Adrenal gland (tissue), 12 donors: Measurements from ENCODE around the gene APRT. TPM values are rescaled to one million over a fixed set of nuclear protein-coding genes. Genes with fewer than 3 reads are reported as not detected.

Experiments
- DNase-seq, 7 donors: peaks; one replicate each; pipeline ENCODE4 v3.0.0-alpha.2; 2019 to 2020
- H3K27ac ChIP-seq, 5 donors: fragments of 200-600 bp; sonication (generic) in 4 of 5; 1 replicate in 3 of 5; 2 replicates in 2 of 5; pipeline versions ENCODE4 v1.5.1 to v1.8.0; 2016 to 2020; ENCODE audit warnings: mild to moderate bottlenecking in 1 of 5
- H3K27me3 ChIP-seq: fragments of 200-600 bp; 2 replicates; pipeline ENCODE4 v1.8.0; 2021
- H3K36me3 ChIP-seq, 2 donors: fragments of 200-600 bp; replicated peaks in 1 of 2; 1 replicate in 1 of 2; 2 replicates in 1 of 2; pipeline versions ENCODE4 v1.5.1 to v1.8.0; 2018 to 2022
- H3K4me1 ChIP-seq, 2 donors: fragments of 200-600 bp; replicated peaks in 1 of 2; 1 replicate in 1 of 2; 2 replicates in 1 of 2; pipeline versions ENCODE4 v1.5.1 to v1.8.0; 2018 to 2021
- H3K4me3 ChIP-seq, 4 donors: fragments of 200-600 bp; sonication (generic) in 3 of 4; one replicate each; pipeline ENCODE4 v1.5.1; 2016 to 2018
- H3K9me3 ChIP-seq, 3 donors: fragments of 200-600 bp; sonication (generic) in 1 of 3; replicated peaks in 1 of 3; 1 replicate in 2 of 3; 2 replicates in 1 of 3; pipeline versions ENCODE4 v1.5.1 to v1.8.0; 2016 to 2021
- CTCF ChIP-seq, 6 experiments: fragments of 450-650 bp in 4 of 6; fragments of 200-600 bp in 2 of 6; sonication (generic) in 1 of 6; IDR thresholded peaks; 1 replicate in 5 of 6; 2 replicates in 1 of 6; pipeline versions ENCODE4 v1.5.1 to v1.8.0; 2016 to 2021; ENCODE audit warnings: antibody characterized with exemption in 6 of 6, mild to moderate bottlenecking in 2 of 6, moderate library complexity in 1 of 6
- POLR2A ChIP-seq, 2 donors: fragments of 450-650 bp; IDR thresholded peaks; one replicate each; pipeline ENCODE4 v1.6.1; 2017; ENCODE audit warnings: antibody characterized with exemption in 2 of 2, mild to moderate bottlenecking in 2 of 2, moderate library complexity in 1 of 2
- WGBS, 4 donors: extraction: QIAGEN DNeasy Blood & Tissue Kit in 2 of 4; methylation state at CpG; one replicate each; pipeline versions ENCODE4 v1.1.5 to v1.1.7; 2013 to 2017; 5-methylcytosine and 5-hydroxymethylcytosine counted together
- intact Hi-C, 2 donors: fragments of 100-400 bp; cut with DNase I; formaldehyde crosslinking; loops; one replicate each; pipeline versions ENCODE4 v1.14.1 to v1.15.0; 2022 to 2023
- polyA plus RNA-seq, 3 donors: library from polyadenylated mRNA; stranded (reverse); fragments of 200-250 nt in 2 of 3; fragments of 350-450 nt in 1 of 3; fragmentation: Illumina TruSeq in 1 of 3; extraction: RNeasy Lipid Tissue Mini Kit (QIAGEN cat#74804) in 1 of 3; gene quantifications; one replicate each; pipeline ENCODE4 v1.2.3, GENCODE V29; 2013 to 2014
- total RNA-seq, 9 donors: library from RNA; depleted of rRNA in 4 of 9; stranded (reverse); fragments of >200 nt in 4 of 9; fragments of 120-200 nt in 1 of 9; fragmentation: NEBNext Ultra II Directional in 1 of 9; extraction: Animal tissue kit (Norgen Biotek cat#: 25700) in 1 of 9; gene quantifications; one replicate each; pipeline versions ENCODE4 v1.1.0 to v1.2.4, GENCODE V29; 2013 to 2023
- donor health status: healthy with polysubstance abuse.
- donor health status: Bipolar disorder and iron deficiency.
- donor health status: DM: yes; HTN: yes; CAD: no.
- donor health status: DM: no; HTN: no; CAD: no.
- donor health status: DM: no; HTN: no; CAD: no.
- donor health status: DM: yes; HTN: yes; CAD: no.

The APRT gene
- total and polyA plus RNA-seq, 12 donors = 116 to 297 (median 181) TPM

GRCh38 chr16:88856122-88856827, 44.5 kb upstream of the APRT start:
- TF ChIP-seq CTCF (IDR thresholded peaks at IDR 0.05) (no peak), POLR2A (IDR thresholded peaks at IDR 0.05) (no peak)
- intact Hi-C loops = loop anchor here in 1 of 2 donors (5.0 kb wide), 1 partner anchor 39 kb away; no protein-coding TSS in a partner anchor
- Histone ChIP-seq H3K9me3 (no peaks in the 10 kb centered on the region), H3K27me3 (no peaks in the 10 kb centered on the region), H3K4me3 (peak overlapping the region in 2 of 4 donors; percentile 85 to 93), H3K36me3 (peaks cover 0 to 29% of the 10 kb centered on the region in 2 donors), H3K4me1 (peaks cover 15 to 54% of the 10 kb centered on the region in 2 donors), H3K27ac (peak overlapping the region in 2 of 5 donors; percentile 87 to 92)
- peak in 4 of 7 donors; percentile 17 to 65 (median 46) for DNase-seq
- WGBS, 4 donors = 10 to 57% (median 22%) methylated on average over 11 to 44 of the region's 53 CpGs

- intact Hi-C loops = loop anchor here in 1 of 2 donors (5.0 kb wide), 1 partner anchor 38 kb away; no protein-coding TSS in a partner anchor
Observed at GRCh38 chr16:88855736-88856121, 44.0 kb upstream of the APRT start.

GRCh38 chr16:88855176-88855575, 43.4 kb upstream of the APRT start:
- H3K4me3 ChIP-seq = no peak overlapping the region
- no peak for TF ChIP-seq POLR2A (IDR thresholded peaks at IDR 0.05)
- TF ChIP-seq CTCF (IDR thresholded peaks at IDR 0.05) = no peak
- no peak overlapping the region for H3K27ac ChIP-seq
- peaks cover 13 to 43% of the 10 kb centered on the region in 2 donors for H3K4me1 ChIP-seq
- 81 to 89% (median 85%) methylated on average over 8 of the region's 8 CpGs for WGBS, 4 donors
- H3K9me3 ChIP-seq = no peaks in the 10 kb centered on the region
- intact Hi-C loops = loop anchor here in 1 of 2 donors (5.0 kb wide), 1 partner anchor 38 kb away; no protein-coding TSS in a partner anchor
- no peak for DNase-seq
- peaks cover 0 to 21% of the 10 kb centered on the region in 2 donors for H3K36me3 ChIP-seq
- H3K27me3 ChIP-seq = no peaks in the 10 kb centered on the region

More at GRCh38 chr16:88855736-88856121, 44.0 kb upstream of the APRT start:
- peak in 1 of 7 donors; percentile 55 for DNase-seq
- WGBS, 4 donors = 66 to 85% (median 80%) methylated on average over 5 to 13 of the region's 13 CpGs
- TF ChIP-seq CTCF (IDR thresholded peaks at IDR 0.05) (no peak), POLR2A (IDR thresholded peaks at IDR 0.05) (no peak)
- peak overlapping the region in 1 of 4 donors; percentile 85 for H3K4me3 ChIP-seq
- no peaks in the 10 kb centered on the region for H3K27me3 ChIP-seq
- peaks cover 13 to 48% of the 10 kb centered on the region in 2 donors for H3K4me1 ChIP-seq
- no peaks in the 10 kb centered on the region for H3K9me3 ChIP-seq
- peaks cover 0 to 25% of the 10 kb centered on the region in 2 donors for H3K36me3 ChIP-seq
- H3K27ac ChIP-seq = peak overlapping the region in 1 of 5 donors; percentile 87

GRCh38 chr16:88854306-88855111, 42.8 kb upstream of the APRT start:
- peaks cover 0 to 15% of the 10 kb centered on the region in 2 donors for H3K36me3 ChIP-seq
- TF ChIP-seq CTCF (IDR thresholded peaks at IDR 0.05) = no peak
- no peak for TF ChIP-seq POLR2A (IDR thresholded peaks at IDR 0.05)
- no peaks in the 10 kb centered on the region for H3K9me3 ChIP-seq
- H3K4me3 ChIP-seq = no peak overlapping the region
- 67 to 74% (median 71%) methylated on average over 10 to 20 of the region's 20 CpGs for WGBS, 4 donors
- peaks cover 13 to 36% of the 10 kb centered on the region in 2 donors for H3K4me1 ChIP-seq
- intact Hi-C loops = loop anchor here in 1 of 2 donors (5.0 kb wide), 1 partner anchor 37 kb away; no protein-coding TSS in a partner anchor
- no peak overlapping the region for H3K27ac ChIP-seq
- no peaks in the 10 kb centered on the region for H3K27me3 ChIP-seq
- no peak for DNase-seq
